Renal cortical epithelial cell (primary cell): ENCODE measurements around the gene HPCAL1. TPM values are rescaled to one million over a fixed set of nuclear protein-coding genes. Genes with fewer than 3 reads are reported as not detected.

Experiments used
- DNase-seq: peaks from one replicate; pipeline ENCODE4 v3.0.0-alpha.2; 2011; ENCODE audit warnings: low read depth
- total RNA-seq: library from RNA; depleted of rRNA; stranded (reverse); fragments of >200 nt; gene quantifications from 2 replicates; pipeline ENCODE4 v1.2.3, GENCODE V29; 2014

HPCAL1 gene
- total RNA-seq, 1 donor from 2014 or later, result 90.2 TPM

GRCh38 chr2:10336283-10336682, 33.6 kb downstream of the HPCAL1 start:
- no peak for DNase-seq

DNA sequence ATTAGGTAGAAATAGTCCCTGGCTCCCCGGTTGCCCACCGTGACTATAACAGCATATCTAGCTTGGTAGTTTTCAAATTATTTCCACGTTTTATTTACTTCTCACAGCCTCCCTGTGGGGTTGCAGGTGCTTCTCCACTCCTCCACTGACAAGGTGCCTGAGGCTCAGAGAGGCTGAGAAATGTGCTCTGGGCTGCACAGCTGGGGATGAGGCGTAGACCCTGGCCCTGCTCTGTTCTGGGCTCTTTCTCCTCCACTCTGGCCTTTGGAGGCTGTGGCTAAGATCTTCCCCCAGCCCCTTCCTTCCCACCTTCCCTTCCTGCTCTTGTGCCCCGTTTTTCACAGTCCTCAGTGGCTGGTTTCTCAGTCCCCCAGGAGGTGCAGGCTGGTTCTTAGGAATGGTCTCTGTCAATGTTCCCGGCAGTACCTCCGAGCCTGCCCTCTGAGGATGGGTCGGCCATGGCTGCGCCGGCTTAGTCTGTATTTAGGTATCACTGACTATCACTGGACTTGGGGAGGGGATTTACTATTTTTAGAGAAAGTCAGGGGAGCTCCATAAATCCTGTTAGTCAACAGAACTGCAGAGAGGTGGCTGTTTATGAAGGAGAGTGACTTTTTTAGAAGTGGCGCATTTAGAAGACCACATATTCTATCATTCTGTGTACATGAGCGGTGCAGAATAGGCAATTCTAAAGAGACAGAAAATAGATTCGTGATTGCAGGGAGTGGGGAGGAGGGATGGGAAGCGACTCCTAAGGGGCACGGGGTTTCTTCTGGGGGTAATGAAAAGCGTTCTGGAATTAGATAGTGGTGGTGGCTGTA, 35.0 kb downstream of the HPCAL1 start:
- DNase-seq, result no peak

GRCh38 chr2:10338270-10339188, 35.8 kb downstream of the HPCAL1 start:
- no peak for DNase-seq

- DNase-seq, result peak; percentile 68
Measured at GRCh38 chr2:10339647-10340592, 37.2 kb downstream of the HPCAL1 start.

DNA sequence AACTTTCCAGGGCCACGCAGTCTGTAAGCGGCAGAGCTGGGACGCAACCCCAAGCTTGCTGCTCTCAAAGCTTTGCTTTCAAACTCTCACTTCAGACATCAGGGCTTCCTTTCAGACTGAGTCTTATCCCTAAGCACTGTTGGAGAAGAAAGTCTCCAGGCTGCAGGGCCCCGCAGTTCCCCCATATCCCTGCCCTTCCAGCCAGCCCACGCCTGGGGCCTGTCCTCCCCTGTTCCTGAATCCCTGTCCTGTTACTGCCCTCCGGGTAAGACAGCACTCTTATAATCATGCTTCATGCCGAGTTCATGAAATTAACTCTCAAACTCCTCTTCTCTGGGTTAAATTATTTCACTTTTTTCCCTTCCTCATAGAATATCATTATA, 37.9 kb downstream of the HPCAL1 start:
- no peak for DNase-seq

GRCh38 chr2:10341193-10341592, 38.5 kb downstream of the HPCAL1 start:
- no peak for DNase-seq

GRCh38 chr2:10342245-10342951, 39.7 kb downstream of the HPCAL1 start:
- DNase-seq, result no peak

DNA sequence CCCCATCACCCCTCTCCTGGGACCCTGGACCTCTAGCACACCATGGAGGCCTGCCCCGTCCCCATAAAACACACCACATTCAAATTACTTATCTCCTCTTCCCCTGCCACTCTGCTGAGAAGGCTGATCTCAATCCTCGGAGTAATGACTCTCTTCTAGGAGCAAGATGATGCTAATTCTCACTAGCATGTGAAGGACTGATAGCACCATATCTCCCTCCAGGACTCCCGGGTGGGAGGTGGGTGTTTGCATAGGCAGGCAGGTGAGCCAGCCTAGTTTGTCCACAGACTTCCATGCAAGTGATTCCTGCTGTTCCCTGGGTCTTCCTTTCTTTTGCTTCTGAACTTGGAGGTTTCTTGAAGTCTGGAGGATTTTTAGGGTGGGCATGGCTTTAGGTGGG, 40.5 kb downstream of the HPCAL1 start:
- no peak for DNase-seq

GRCh38 chr2:10343658-10344057, 41.0 kb downstream of the HPCAL1 start:
- no peak for DNase-seq

DNA sequence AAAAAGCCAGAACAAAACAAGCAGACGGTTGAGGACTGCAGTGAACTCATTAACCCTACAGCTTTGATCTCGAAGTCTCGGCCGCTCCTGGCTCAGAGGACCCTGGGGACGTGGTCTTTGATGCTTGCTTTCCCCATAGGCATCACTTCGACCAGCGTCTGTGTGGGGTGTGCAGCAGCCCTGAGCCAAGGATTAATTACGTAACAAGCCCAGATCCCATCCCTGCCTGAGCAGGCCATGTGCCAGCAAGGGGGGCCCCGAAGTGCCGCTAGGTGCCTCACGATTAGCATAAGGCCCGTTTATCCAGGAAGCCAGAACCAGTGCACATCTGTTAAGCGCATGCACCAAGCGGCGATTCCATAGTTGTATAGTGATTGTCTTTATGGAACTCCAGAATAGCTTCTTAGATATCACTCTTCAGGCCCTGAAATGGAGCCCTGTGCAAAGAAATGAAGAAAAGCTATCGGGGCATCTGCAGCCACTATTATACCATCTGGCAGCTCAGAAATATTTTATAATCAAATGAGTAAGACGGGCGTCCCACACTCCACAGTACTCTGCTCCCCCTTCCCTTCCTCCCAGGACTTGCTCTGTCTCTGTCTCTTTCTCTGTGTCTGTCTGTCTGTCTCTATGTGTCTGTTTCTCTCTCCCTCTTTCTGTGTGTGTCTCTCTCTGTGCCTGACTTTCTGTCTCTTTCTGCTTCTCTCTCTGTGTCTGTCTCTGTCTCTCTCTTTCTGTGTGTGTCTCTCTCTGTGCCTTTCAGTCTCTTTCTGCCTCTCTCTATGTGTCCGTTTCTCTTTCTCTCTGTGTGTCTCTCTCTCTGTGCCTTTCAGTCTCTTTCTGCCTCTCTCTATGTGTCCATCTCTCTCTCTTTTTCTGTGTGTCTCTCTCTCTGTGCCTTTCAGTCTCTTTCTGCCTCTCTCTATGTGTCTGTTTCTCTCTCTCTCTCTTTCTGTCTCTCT, 41.7 kb downstream of the HPCAL1 start:
- no peak for DNase-seq

DNA sequence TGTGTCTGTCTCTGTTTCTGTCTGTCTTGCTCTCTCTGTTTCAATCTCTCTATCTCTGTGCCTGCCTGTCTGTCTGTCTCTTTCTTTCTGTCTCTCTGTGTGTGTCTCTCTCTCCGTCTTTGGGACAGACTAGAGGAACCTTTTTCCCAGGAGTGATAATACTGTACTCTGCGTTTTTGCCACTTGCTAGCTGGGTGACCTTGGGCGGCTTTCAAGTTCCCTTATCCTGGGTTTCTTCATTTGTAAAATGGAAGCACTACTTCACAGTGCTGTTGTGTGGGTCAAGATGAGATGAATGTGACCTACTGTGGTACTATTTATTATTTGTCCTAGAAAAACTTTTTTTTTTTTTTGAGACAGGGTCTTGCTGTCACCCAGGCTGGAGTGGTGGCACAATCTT, 42.4 kb downstream of the HPCAL1 start:
- DNase-seq, result no peak

GRCh38 chr2:10345813-10346212, 43.1 kb downstream of the HPCAL1 start:
- no peak for DNase-seq

DNA sequence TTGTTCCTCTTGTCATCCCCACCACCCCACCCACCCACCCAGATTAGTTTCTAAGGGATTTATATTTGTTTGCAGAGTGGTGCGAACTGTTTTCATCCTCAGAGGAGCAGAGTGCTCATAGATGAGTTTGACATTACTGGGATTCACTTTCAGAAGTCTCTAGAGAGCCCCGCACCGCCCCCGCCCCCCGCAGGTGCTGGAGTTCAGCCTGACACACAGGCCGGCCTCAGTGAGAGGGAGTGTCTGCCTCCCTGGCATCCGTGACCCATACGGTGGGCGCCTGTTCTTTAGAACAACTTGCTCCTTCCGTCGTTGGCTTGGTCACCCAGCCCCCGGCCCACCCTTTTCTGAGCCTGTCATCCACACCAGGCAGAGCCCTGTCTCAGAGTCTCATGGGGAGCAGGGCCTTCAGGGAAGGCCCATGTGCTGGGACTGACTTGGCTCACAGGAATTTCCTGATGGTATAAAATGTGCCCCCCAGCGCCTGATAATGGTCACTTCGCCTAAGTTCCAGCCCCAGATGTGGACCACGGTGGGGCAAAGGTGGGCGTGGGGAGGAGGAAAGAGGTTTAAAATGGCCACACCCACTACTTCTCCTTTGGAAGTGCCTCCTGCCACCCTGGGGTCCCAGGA, 44.3 kb downstream of the HPCAL1 start:
- DNase-seq, result peak; percentile 69

GRCh38 chr2:10347562-10347948, 44.9 kb downstream of the HPCAL1 start:
- DNase-seq, result peak; percentile 92

DNA sequence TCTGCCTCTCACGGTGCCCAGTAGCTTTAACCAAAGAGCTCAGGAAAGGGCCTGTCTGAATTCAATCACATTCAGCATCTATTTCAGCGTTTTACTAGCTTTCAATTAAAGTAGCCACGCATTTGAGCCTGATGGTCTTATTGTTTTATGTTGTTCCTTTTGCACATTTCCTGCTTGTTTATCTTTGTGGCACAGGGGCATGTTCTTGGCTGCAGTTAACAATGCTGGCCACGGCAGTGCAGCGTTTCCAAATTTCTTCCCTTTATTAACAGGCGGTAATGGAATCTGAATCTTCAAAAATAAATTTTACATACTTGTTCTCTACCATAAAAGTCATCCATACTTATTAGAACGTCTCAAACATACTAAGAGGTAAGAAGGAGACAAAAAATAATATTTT, 46.2 kb downstream of the HPCAL1 start:
- no peak for DNase-seq

- DNase-seq, result no peak
Measured at GRCh38 chr2:10350761-10351160, 48.1 kb downstream of the HPCAL1 start.

DNA sequence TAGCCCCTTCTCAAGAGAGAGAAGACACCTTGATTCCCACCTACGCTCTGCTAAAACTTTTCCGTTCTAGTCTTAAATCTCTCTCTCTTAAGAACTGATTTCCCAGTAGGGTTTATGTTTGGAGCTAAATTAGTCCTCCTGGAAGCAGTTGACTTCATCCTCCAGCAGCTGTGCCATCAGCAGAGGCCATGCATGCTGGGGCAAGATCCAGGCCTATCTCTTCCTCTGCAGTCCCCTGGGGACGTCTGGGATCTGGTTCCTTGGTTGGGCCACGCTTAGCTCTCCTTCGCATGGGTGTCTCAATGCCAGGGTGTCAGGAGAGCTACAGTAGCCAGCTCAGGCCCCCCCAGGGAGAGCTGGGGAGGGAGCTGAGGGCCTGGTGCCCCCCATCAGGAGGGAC, 49.7 kb downstream of the HPCAL1 start:
- DNase-seq, result no peak

DNA sequence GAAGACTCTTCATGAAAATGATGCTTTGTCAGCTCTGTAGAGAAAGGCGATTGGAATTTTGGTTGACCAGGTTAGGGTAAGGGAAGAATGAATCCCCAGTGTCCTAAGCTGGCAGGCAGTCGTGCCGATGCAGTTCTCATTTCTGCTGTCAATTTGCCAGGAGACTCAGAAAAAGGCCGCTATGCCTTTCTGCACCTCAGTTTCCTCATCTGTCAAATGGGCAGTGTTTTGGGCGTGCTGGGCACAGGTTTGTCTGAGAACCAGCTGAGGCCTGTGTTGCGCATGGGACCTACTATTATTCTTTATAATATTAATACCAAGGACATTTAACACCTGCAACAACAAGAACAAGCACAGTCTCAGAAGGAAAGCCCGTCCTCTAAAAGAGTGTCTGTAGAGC, 50.3 kb downstream of the HPCAL1 start:
- no peak for DNase-seq

GRCh38 chr2:10353931-10354330, 51.2 kb downstream of the HPCAL1 start:
- no peak for DNase-seq
